Measurements from ENCODE around the gene DPP9. TPM values are rescaled to one million over a fixed set of nuclear protein-coding genes. Genes with fewer than 3 reads are reported as not detected.

Gene DPP9
- total and polyA plus RNA-seq, 2 of the 13 experiments (the other 11 are each of a cell fraction or from before 2014, with no cell fraction given), result 8.4 to 25.8 TPM

GRCh38 chr19:4639531-4640246, 84.0 kb downstream of the DPP9 start (continued):
- peak; percentile 67 for TF ChIP-seq HES4 (CRISPR knock-in tag; IDR thresholded peaks at IDR 0.05; ENCODE audit: borderline replicate concordance)
- TF ChIP-seq ZNF720 (CRISPR knock-in tag; IDR thresholded peaks at IDR 0.05), result no peak
- no peak for TF ChIP-seq SOX13 (IDR thresholded peaks at IDR 0.05)
- no peak for TF ChIP-seq SOX13 (CRISPR knock-in tag; conservative IDR thresholded peaks at IDR 0.05 in 1 of 2, IDR thresholded peaks at IDR 0.05 in 1 of 2)
- no peak; the same call in 1 of the 2 replicates for TF ChIP-seq HOXA3 (CRISPR knock-in tag; IDR thresholded peaks at IDR 0.05)
- no peak for TF ChIP-seq GTF2F1 (IDR thresholded peaks at IDR 0.05; ENCODE audit: low read length)
- no peak for TF ChIP-seq SP5 (CRISPR knock-in tag; IDR thresholded peaks at IDR 0.05; ENCODE audit: borderline replicate concordance, low read depth)
- TF ChIP-seq THAP11 (CRISPR knock-in tag; IDR thresholded peaks at IDR 0.05), result no peak
- no peak; the same call in 1 of the 2 replicates for TF ChIP-seq SP4 (CRISPR knock-in tag; IDR thresholded peaks at IDR 0.05)
- no peak for TF ChIP-seq REXO4 (CRISPR knock-in tag; IDR thresholded peaks at IDR 0.05; ENCODE audit: borderline replicate concordance)
- no peak for TF ChIP-seq SNAI1 (CRISPR knock-in tag; IDR thresholded peaks at IDR 0.05; ENCODE audit: borderline replicate concordance)
- 0 out of 2 replicates have a peak, but pooled peaks have one; percentile 15 for TF ChIP-seq RBAK (CRISPR knock-in tag; IDR thresholded peaks at IDR 0.05)
- no peak for TF ChIP-seq HNRNPH1 (optimal IDR thresholded peaks at IDR 0.05; ENCODE audit: low read depth, low read length)
- no peak for TF ChIP-seq MXD4 (CRISPR knock-in tag; IDR thresholded peaks at IDR 0.05)
- TF ChIP-seq ZNF614 (CRISPR knock-in tag; IDR thresholded peaks at IDR 0.05; ENCODE audit: borderline replicate concordance), result no peak
- no peak for TF ChIP-seq SMAD9 (CRISPR knock-in tag; IDR thresholded peaks at IDR 0.05)
- no peak for TF ChIP-seq CBFB (CRISPR knock-in tag; IDR thresholded peaks at IDR 0.05)
- TF ChIP-seq EHMT2 (IDR thresholded peaks at IDR 0.05; ENCODE audit: borderline replicate concordance, low read depth, low read length), result no peak
- TF ChIP-seq HNF1B (CRISPR knock-in tag; IDR thresholded peaks at IDR 0.05), result no peak
- TF ChIP-seq ZNF576 (CRISPR knock-in tag; IDR thresholded peaks at IDR 0.05), result no peak
- TF ChIP-seq ZNF317 (CRISPR knock-in tag; IDR thresholded peaks at IDR 0.05), result no peak; the same call in 1 of the 2 replicates
- TF ChIP-seq ONECUT2 (CRISPR knock-in tag; IDR thresholded peaks at IDR 0.05), result no peak
- no peak for TF ChIP-seq MYNN (CRISPR knock-in tag; IDR thresholded peaks at IDR 0.05; ENCODE audit: low read depth)
- no peak for TF ChIP-seq RAD21 (CRISPR knock-in tag; IDR thresholded peaks at IDR 0.05)
- TF ChIP-seq HNRNPL (IDR thresholded peaks at IDR 0.05; ENCODE audit: low read depth, low read length), result peak; percentile 95
- TF ChIP-seq NCOA2 (CRISPR knock-in tag; IDR thresholded peaks at IDR 0.05), result no peak
- TF ChIP-seq CENPBD1 (CRISPR knock-in tag; IDR thresholded peaks at IDR 0.05; ENCODE audit: borderline replicate concordance, low read depth), result no peak
- no peak for TF ChIP-seq TEF (CRISPR knock-in tag; IDR thresholded peaks at IDR 0.05)
- TF ChIP-seq POLR2AphosphoS5 (IDR thresholded peaks at IDR 0.05; ENCODE audit: low read depth, low read length), result no peak
- no peak; the same call in 1 of the 2 replicates for TF ChIP-seq ZNF414 (CRISPR knock-in tag; IDR thresholded peaks at IDR 0.05)
